NCI-H345 (cell line): ENCODE data around the gene PBX4.
A peak's percentile ranks its signal among the peaks of the same experiment; 100 is the strongest.

Source experiments
- DNase-seq: peaks from one replicate; lab custom pipeline; 2025; lab: John Stamatoyannopoulos, UW

Gene PBX4

DNA sequence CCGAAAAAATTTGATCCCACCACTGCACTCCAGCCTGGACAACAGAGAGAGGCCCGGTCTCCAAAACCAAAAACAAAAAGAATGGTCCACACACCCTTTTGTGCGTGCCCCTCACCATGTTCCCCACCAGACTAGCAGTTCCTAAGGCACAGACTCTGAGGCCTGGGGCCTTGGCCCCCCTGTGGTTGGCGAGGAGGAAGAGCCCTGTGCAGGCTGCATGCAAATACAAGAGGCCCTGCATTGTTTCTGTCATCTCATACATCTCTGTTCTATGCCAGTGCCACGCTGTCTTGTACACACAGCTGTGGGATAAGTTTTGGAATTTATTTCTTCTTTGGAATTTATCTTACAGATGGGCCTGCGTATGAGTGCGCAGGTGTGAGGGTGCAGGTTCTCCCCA, 94.4 kb downstream of the PBX4 start:
- no peak for DNase-seq

DNA sequence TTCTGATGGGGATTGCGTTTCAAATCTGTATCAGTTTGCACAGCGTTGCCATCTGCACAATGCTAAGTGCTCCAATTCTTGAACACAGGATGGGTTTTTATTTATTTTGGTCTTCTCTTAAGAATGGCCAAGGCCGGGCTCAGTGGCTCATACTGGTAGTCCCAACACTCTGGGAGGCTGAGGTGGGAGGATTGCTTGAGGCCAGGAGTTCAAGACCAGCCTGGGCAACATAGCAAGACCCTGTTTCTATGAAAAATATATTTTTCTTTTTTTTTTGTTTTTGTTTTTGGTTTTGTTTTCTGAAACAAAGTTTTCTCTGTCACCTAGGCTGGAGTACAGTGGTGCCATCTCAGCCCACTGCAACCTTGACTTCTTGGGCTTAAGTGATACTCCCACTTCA, 95.3 kb downstream of the PBX4 start:
- DNase-seq: no peak

DNA sequence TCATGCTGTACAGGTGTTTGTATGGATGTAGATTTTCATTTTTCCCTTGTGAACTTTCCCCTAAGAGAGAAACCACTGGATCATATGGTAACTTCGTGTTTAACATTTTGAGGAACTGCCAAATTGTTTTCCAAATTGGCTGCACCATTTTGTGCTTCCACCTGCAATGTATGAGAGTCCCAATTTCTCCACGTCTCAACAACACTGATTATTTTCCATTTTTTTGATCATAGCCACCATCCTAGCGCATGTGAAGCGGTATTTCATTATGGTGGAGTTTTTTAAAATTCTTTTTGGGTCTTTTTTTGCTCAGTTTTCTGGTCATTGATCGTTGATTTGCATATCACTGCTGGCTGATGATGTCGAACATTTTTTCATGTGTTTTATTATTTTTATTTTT, 97.5 kb downstream of the PBX4 start:
- no peak for DNase-seq

DNA sequence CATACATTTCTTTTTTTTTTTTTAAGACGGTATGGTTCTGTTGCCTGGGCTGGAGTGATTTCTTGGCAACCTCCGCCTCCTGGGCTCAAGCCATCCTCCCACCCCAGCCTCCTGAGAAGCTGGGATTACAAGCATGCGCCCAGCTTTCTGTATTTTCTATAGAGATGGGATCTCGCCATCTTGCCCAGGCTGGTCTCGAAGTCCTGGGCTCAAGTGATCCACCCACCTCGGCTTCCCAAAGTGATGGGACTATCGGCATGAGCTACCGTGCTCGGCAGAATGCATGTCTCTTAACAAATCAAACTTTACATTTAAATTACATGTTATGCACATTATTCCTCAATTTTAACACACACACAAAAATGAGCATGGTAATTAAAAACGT, 101.3 kb downstream of the PBX4 start:
- DNase-seq: no peak

DNA sequence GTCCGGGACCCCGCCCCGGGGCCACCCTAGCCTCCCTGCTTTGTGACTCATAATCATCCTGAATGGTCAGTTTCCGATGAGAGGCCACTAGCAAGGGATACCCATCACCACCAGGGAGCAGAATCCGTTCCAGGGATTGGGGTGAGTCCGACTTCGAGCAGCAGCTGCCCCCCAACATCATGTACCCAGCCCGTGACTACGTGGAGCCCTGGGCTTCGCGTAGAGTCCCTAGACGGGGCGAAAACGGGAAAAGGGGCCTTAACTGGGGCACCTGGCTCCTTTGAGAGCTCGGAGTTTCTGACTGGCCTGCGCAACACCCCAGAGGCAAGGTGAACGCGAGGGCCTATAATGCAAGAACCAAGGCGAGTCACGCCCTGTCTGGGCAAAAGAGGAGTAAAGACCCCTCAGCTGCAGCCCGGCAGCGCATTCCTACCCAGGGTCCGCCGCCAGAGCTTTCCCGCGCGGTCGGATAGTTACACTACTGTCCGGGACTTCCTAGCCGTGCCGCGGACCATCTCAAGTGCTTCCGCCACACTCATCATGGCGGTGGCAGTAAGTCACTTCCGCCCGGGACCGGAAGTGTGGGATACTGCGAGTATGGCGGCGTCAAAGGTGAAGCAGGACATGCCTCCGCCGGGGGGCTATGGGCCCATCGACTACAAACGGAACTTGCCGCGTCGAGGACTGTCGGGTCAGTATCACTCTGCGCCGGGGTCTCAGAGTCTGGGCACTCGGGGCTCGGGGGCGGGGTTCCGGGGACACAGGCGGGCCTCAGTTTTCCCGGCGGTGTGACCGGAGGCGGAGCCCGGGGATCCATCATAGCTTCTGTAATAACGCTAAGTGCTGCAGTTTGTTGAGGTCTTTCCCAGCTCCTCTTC, 102.6 kb downstream of the PBX4 start, which contains the start of gene NDUFA13:
Gene NDUFA13 (plus strand): TSS at position 584 of the 878 bp plus-strand sequence. CDS start 14 bp downstream, at position 598.
- DNase-seq: peak; percentile 85

DNA sequence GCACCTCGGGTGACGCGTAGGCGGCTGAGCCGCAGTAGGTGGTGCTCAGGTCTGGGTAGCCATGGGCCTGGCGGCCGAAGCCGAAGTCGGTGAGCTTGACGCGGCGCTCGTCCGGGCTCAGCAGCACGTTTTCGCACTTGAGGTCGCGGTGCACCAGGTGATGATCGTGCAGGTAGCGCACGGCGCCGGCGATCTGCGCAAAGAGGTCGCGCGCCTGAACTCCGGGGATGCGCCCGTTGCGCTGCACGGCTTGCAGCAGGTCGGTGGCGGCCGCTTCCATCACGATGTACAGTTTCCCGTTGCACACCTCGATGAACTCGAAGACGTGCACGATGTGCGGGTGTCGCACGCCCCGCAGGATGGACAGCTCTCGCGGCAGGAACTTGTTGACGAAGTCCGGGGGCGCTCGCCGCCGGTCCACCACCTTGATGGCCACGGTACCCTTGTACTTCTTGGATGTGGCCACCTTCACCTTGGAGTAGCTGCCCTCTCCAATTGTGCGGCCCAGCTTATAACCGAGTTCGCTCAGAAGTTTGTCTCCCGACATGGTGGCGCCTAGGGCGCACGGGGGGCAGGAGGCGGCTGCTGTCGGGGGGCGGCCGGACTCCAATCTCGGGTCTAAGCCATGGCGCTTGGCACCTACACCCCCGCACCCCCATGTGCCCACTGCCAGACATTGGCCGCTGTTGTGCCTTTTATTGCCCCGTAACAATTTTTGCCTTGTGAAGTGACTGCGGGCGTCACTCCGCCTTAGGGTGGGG, 103.4 kb downstream of the PBX4 start, which contains the start of gene TSSK6:
Gene TSSK6 (minus strand): TSS at position 668 of the 761 bp plus-strand sequence. CDS start 121 bp downstream, at position 547.
- no peak for DNase-seq

DNA sequence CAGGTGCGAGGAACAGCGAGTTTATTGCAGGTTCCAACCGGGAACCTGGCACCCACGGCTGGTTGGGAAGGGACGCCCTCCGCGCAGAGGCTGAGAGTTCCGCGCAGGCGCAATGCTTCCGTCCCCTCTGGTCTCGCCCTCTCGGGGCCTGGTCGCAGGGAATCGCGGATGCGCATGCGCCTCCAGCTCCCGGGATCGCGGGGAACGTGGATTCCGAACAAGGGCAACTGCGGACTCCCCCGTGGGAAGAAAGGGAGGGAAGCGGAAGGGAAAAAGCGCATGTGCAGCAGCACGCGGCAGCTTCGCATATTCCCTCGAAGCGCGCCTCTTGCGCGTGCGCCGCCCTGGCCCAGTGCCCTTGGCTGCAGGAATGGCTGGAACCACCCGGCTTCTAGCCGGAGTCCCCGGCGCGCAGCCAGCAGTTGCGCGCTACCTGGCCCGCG, 104.3 kb downstream of the PBX4 start:
- no peak for DNase-seq

DNA sequence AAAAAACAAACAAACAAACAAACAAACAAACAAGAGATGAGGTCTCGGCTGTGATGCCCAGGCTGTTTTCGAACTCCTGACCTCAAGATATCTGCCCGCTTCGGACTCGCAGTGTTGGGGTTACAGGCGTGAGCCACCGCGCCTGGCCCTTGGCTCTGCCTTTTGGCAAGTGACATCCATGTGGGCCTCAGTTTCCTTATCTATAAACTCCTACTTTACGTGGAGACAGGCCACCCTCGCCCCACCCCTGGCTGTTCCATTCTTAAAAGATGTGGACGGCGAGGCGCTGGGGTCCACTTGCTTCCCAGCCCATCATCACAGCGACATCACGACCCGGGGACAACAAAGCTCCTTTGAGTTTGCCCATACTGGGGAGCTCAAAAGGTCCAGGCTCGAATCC, 104.8 kb downstream of the PBX4 start:
- DNase-seq: no peak
